Measurements from ENCODE around the gene COL4A2. TPM values are rescaled to one million over a fixed set of nuclear protein-coding genes. Genes with fewer than 3 reads are reported as not detected.

COL4A2 gene
- total RNA-seq, 1 experiment from 2014 or later, result 177 TPM

GRCh38 chr13:110419381-110419791 is 112.3 kb downstream of the COL4A2 start:
- no peak for DNase-seq (ENCODE audit: low spot score)

- no peak for DNase-seq (ENCODE audit: low spot score)
These were observed 112.9 kb downstream of the COL4A2 start for GRCh38 chr13:110419946-110420345.

- DNase-seq (ENCODE audit: low spot score), result no peak
These were observed 113.5 kb downstream of the COL4A2 start for GRCh38 chr13:110420626-110421025.

- no peak for DNase-seq (ENCODE audit: low spot score)
These were observed 114.0 kb downstream of the COL4A2 start for GRCh38 chr13:110421061-110421460.

GRCh38 chr13:110421696-110422385 is 114.8 kb downstream of the COL4A2 start:
- no peak for DNase-seq (ENCODE audit: low spot score)

- DNase-seq (ENCODE audit: low spot score), result no peak
These were observed 116.0 kb downstream of the COL4A2 start for GRCh38 chr13:110422913-110423688.

- DNase-seq (ENCODE audit: low spot score), result no peak
These were observed 116.7 kb downstream of the COL4A2 start for GRCh38 chr13:110423689-110424302.

GRCh38 chr13:110424569-110425443 is 117.7 kb downstream of the COL4A2 start:
- DNase-seq (ENCODE audit: low spot score), result no peak

- no peak for DNase-seq (ENCODE audit: low spot score)
These were observed 118.3 kb downstream of the COL4A2 start for GRCh38 chr13:110425444-110425780.

GRCh38 chr13:110426735-110427134 is 119.7 kb downstream of the COL4A2 start:
- no peak for DNase-seq (ENCODE audit: low spot score)

GRCh38 chr13:110428313-110428712 is 121.2 kb downstream of the COL4A2 start:
- no peak for DNase-seq (ENCODE audit: low spot score)

GRCh38 chr13:110430391-110431336 is 123.6 kb downstream of the COL4A2 start:
- DNase-seq (ENCODE audit: low spot score), result no peak

- DNase-seq (ENCODE audit: low spot score), result no peak
These were observed 124.6 kb downstream of the COL4A2 start for GRCh38 chr13:110431425-110432294.

- no peak for DNase-seq (ENCODE audit: low spot score)
These were observed 125.4 kb downstream of the COL4A2 start for GRCh38 chr13:110432522-110432921.

- DNase-seq (ENCODE audit: low spot score), result no peak
These were observed 125.9 kb downstream of the COL4A2 start for GRCh38 chr13:110433014-110433413.

GRCh38 chr13:110434629-110435028 is 127.5 kb downstream of the COL4A2 start:
- no peak for DNase-seq (ENCODE audit: low spot score)

GRCh38 chr13:110435331-110435730 is 128.2 kb downstream of the COL4A2 start:
- no peak for DNase-seq (ENCODE audit: low spot score)

- DNase-seq (ENCODE audit: low spot score), result no peak
These were observed 129.2 kb downstream of the COL4A2 start for GRCh38 chr13:110436276-110436675.

GRCh38 chr13:110436786-110437370 is 129.8 kb downstream of the COL4A2 start:
- no peak for DNase-seq (ENCODE audit: low spot score)
